ENCODE measurements around the gene SRI. TPM values are rescaled to one million over a fixed set of nuclear protein-coding genes. Genes with fewer than 3 reads are reported as not detected.

The SRI gene
- total and polyA plus RNA-seq, 2 donors (not counting 1 experiment from before 2014, with no cell fraction given), result 46.5 to 49.9 TPM

- no peak for DNase-seq
- H3K79me2 ChIP-seq (ENCODE audit: control insufficient read depth, insufficient read depth, low read length), result peaks cover 14% of the 10 kb centered on the region
- no peaks in the 10 kb centered on the region for H3K9me3 Mint-ChIP-seq (ENCODE audit: insufficient read depth)
- H4K20me1 ChIP-seq (ENCODE audit: control insufficient read depth, insufficient read depth, low read length, poor library complexity, severe bottlenecking), result peaks cover 13% of the 10 kb centered on the region
- H3K27me3 Mint-ChIP-seq, result no peaks in the 10 kb centered on the region
- no peaks in the 10 kb centered on the region for H3K9me3 ChIP-seq (ENCODE audit: control extremely low read depth in 1 of 3, control insufficient read depth in 2 of 3, insufficient read depth in 1 of 3, low read length in 2 of 3)
- POLR2A ChIA-PET, result no interaction called here
- WGBS (ENCODE audit: insufficient coverage), result no CpG with 5 or more reads among the region's 2 CpGs
- ATAC-seq (ENCODE audit: low read depth), result no peak
- peaks cover 8 to 14% of the 10 kb centered on the region in 2 donors for H3K4me1 ChIP-seq (ENCODE audit: control insufficient read depth in 2 of 2, insufficient read depth in 2 of 2, low read length in 2 of 2)
- H2AFZ ChIP-seq (ENCODE audit: insufficient read depth, low read depth, low read length, poor library complexity, severe bottlenecking), result no peak overlapping the region
- H3K9ac ChIP-seq (ENCODE audit: low read length), result no peak overlapping the region
- H3K4me3 ChIP-seq (ENCODE audit: control extremely low read depth in 1 of 5, extremely low read depth in 1 of 5, insufficient read depth in 1 of 5, low read depth in 2 of 5, low read length in 4 of 5), result no peak overlapping the region
- H3K4me3 Mint-ChIP-seq, result no peak overlapping the region
- no peaks in the 10 kb centered on the region for H3K27me3 ChIP-seq (replicated peaks in 1 of 4; ENCODE audit: control extremely low read depth in 1 of 4, control insufficient read depth in 3 of 4, insufficient read depth in 4 of 4, low read length in 3 of 4)
- H3K27ac Mint-ChIP-seq, result no peak overlapping the region
- H3K36me3 ChIP-seq (replicated peaks in 1 of 2; ENCODE audit: control extremely low read depth in 1 of 2, control insufficient read depth in 1 of 2, extremely low read depth in 1 of 2, insufficient read depth in 2 of 2, low read length in 1 of 2), result peaks cover 0 to 43% of the 10 kb centered on the region in 2 experiments
- no peak for TF ChIP-seq EZH2 (IDR thresholded peaks at IDR 0.05; ENCODE audit: borderline replicate concordance, insufficient read depth, low read depth, low read length, poor library complexity, severe bottlenecking)
- TF ChIP-seq CTCF (IDR thresholded peaks at IDR 0.05), result no peak
- intact Hi-C loops (cut with micrococcal nuclease), result loop anchor here (5.0 kb wide), 1 partner anchor 993 kb away; no protein-coding TSS in a partner anchor
- CTCF ChIA-PET, result no interaction called here
- peaks cover 19% of the 10 kb centered on the region for H3K4me1 Mint-ChIP-seq
- no peak overlapping the region for H3K4me2 ChIP-seq (replicated peaks; ENCODE audit: low read depth, low read length, poor library complexity, severe bottlenecking)
- H3K27ac ChIP-seq (ENCODE audit: low read length in 2 of 2), result no peak overlapping the region
Observed at GRCh38 chr7:88215295-88215694, 4.5 kb downstream of the SRI start.

GRCh38 chr7:88214456-88214855 is 5.4 kb downstream of the SRI start:
- Mint-ChIP-seq H3K27me3 (no peaks in the 10 kb centered on the region), H3K4me1 (peaks cover 16% of the 10 kb centered on the region), H3K4me3 (no peak overlapping the region), H3K9me3 (ENCODE audit: insufficient read depth) (no peaks in the 10 kb centered on the region), H3K27ac (no peak overlapping the region)
- Histone ChIP-seq H4K20me1 (ENCODE audit: control insufficient read depth, insufficient read depth, low read length, poor library complexity, severe bottlenecking) (peaks cover 16% of the 10 kb centered on the region), H3K79me2 (ENCODE audit: control insufficient read depth, insufficient read depth, low read length) (peaks cover 11% of the 10 kb centered on the region), H3K27ac (ENCODE audit: low read length in 2 of 2) (no peak overlapping the region), H3K4me3 (ENCODE audit: control extremely low read depth in 1 of 5, extremely low read depth in 1 of 5, insufficient read depth in 1 of 5, low read depth in 2 of 5, low read length in 4 of 5) (no peak overlapping the region), H3K27me3 (replicated peaks in 1 of 4; ENCODE audit: control extremely low read depth in 1 of 4, control insufficient read depth in 3 of 4, insufficient read depth in 4 of 4, low read length in 3 of 4) (no peaks in the 10 kb centered on the region), H3K4me1 (ENCODE audit: control insufficient read depth in 2 of 2, insufficient read depth in 2 of 2, low read length in 2 of 2) (peaks cover 8 to 14% of the 10 kb centered on the region in 2 donors), H3K9me3 (ENCODE audit: control extremely low read depth in 1 of 3, control insufficient read depth in 2 of 3, insufficient read depth in 1 of 3, low read length in 2 of 3) (no peaks in the 10 kb centered on the region), H2AFZ (ENCODE audit: insufficient read depth, low read depth, low read length, poor library complexity, severe bottlenecking) (no peak overlapping the region), H3K4me2 (replicated peaks; ENCODE audit: low read depth, low read length, poor library complexity, severe bottlenecking) (no peak overlapping the region), H3K9ac (ENCODE audit: low read length) (no peak overlapping the region), H3K36me3 (replicated peaks in 1 of 2; ENCODE audit: control extremely low read depth in 1 of 2, control insufficient read depth in 1 of 2, extremely low read depth in 1 of 2, insufficient read depth in 2 of 2, low read length in 1 of 2) (peaks cover 0 to 49% of the 10 kb centered on the region in 2 experiments)
- no peak for DNase-seq
- WGBS (ENCODE audit: insufficient coverage), result no CpG with 5 or more reads among the region's 2 CpGs
- ChIA-PET POLR2A (no interaction called here), CTCF (interaction anchor here (1.0 kb wide), 1 partner anchor 280 kb away, joined by 3 read pairs; no protein-coding TSS in a partner anchor)
- intact Hi-C loops (cut with micrococcal nuclease), result no loop called here
- ATAC-seq (ENCODE audit: low read depth), result no peak
- TF ChIP-seq EZH2 (IDR thresholded peaks at IDR 0.05; ENCODE audit: borderline replicate concordance, insufficient read depth, low read depth, low read length, poor library complexity, severe bottlenecking) (no peak), CTCF (IDR thresholded peaks at IDR 0.05) (no peak)
